Endothelial cell of umbilical vein (primary cell): ENCODE data around the gene OSBPL10. TPM values are rescaled to one million over a fixed set of nuclear protein-coding genes. Genes with fewer than 3 reads are reported as not detected.

Experiments used
- BruUV-seq: library from RNA; stranded (reverse); fragments of 400-500 nt; replicated peaks from 2 replicates; lab custom pipeline; 2021; lab: Mats Ljungman, UMichigan
- CTCF ChIA-PET: fragments of 300-600, 350-600 bp; sonication (Branson Sonifier 250); formaldehyde crosslinking; loops from one replicate; lab custom pipeline; 2021; ENCODE audit warnings: antibody characterized with exemption, inconsistent platforms; lab: Charles Lee
- POLR2A ChIA-PET: fragments of 300-600, 350-600 bp; sonication (Branson Sonifier 250); formaldehyde crosslinking; loops from one replicate; lab custom pipeline; 2021; ENCODE audit warnings: antibody characterized with exemption, inconsistent platforms; lab: Charles Lee
- DNase-seq: peaks from one replicate; pipeline ENCODE4 v3.0.0-alpha.2; 2011; ENCODE audit warnings: low read depth, low spot score
- FAIRE-seq: peaks from 2 replicates; lab custom pipeline; 2011; peaks lifted over from hg19 to GRCh38; lab: Jason Lieb, UNC
- H2AFZ ChIP-seq: 2 replicates; pipeline ENCODE4 v1.6.0; 2012; ENCODE audit warnings: low read depth, low read length, control low read depth, inconsistent platforms
- H3K27ac ChIP-seq: 2 replicates; pipeline ENCODE4 v1.5.1; 2011; ENCODE audit warnings: low read depth, mild to moderate bottlenecking, control low read depth, low read length, moderate library complexity; ENCODE audit not compliant: insufficient read depth
- H3K27me3 ChIP-seq, 2 experiments: 2 replicates each; pipeline versions ENCODE4 v1.6.0 to v1.6.1; 2011; ENCODE audit warnings: low read length in 2 of 2, mixed read lengths in 1 of 2; ENCODE audit not compliant: control insufficient read depth in 2 of 2, insufficient read depth in 2 of 2
- H3K36me3 ChIP-seq, 2 experiments: 2 replicates in 1 of 2; 3 replicates in 1 of 2; pipeline ENCODE4 v1.5.1; 2011; ENCODE audit warnings: low read length in 2 of 2, mild to moderate bottlenecking in 1 of 2, moderate library complexity in 1 of 2; ENCODE audit not compliant: control insufficient read depth in 2 of 2, insufficient read depth in 2 of 2; ENCODE audit errors: extremely low read depth in 1 of 2
- H3K4me1 ChIP-seq: 3 replicates; pipeline ENCODE4 v1.5.1; 2011; ENCODE audit warnings: mild to moderate bottlenecking, low read length; ENCODE audit not compliant: control insufficient read depth, insufficient read depth; ENCODE audit errors: extremely low read depth
- H3K4me2 ChIP-seq: 2 replicates; pipeline ENCODE4 v1.6.1; 2011; ENCODE audit warnings: low read length, control low read depth, mixed read lengths; ENCODE audit not compliant: insufficient read depth
- H3K4me3 ChIP-seq, 3 experiments: fragments of 200-600 bp in 1 of 3; sonication (generic), shearing (Covaris generic) in 1 of 3; replicated peaks in 1 of 3; 2 replicates each; pipeline ENCODE4 v1.5.1; 2011 to 2016; ENCODE audit warnings: control low read depth in 3 of 3, low read length in 3 of 3, mild to moderate bottlenecking in 2 of 3, inconsistent platforms in 1 of 3, low read depth in 1 of 3, moderate library complexity in 1 of 3; ENCODE audit not compliant: insufficient read depth in 1 of 3
- H3K79me2 ChIP-seq: 2 replicates; pipeline ENCODE4 v1.6.0; 2012; ENCODE audit warnings: low read length, inconsistent platforms; ENCODE audit not compliant: control insufficient read depth, insufficient read depth
- H3K9ac ChIP-seq: replicated peaks from 2 replicates; pipeline ENCODE3; 2011; ENCODE audit warnings: low read length, control low read depth; ENCODE audit not compliant: insufficient read depth; ENCODE audit errors: extremely low read depth
- H3K9me1 ChIP-seq: replicated peaks from 3 replicates; pipeline ENCODE4 v1.6.0; 2011; ENCODE audit warnings: mild to moderate bottlenecking, low read length; ENCODE audit not compliant: control insufficient read depth, insufficient read depth; ENCODE audit errors: extremely low read depth
- H3K9me3 ChIP-seq: replicated peaks from 2 replicates; pipeline ENCODE4 v1.5.1; 2012; ENCODE audit warnings: low read length, inconsistent platforms; ENCODE audit not compliant: control insufficient read depth, insufficient read depth
- H4K20me1 ChIP-seq: replicated peaks from 2 replicates; pipeline ENCODE3; 2011; ENCODE audit warnings: mild to moderate bottlenecking, low read length; ENCODE audit not compliant: control insufficient read depth, insufficient read depth; ENCODE audit errors: extremely low read depth
- CTCF ChIP-seq, 2 donors: IDR thresholded peaks; 1 replicate in 1 of 2; 2 replicates in 1 of 2; pipeline ENCODE4 v1.5.1; 2011; ENCODE audit warnings: low read length in 2 of 2, mild to moderate bottlenecking in 2 of 2, moderate library complexity in 2 of 2, control low read depth in 1 of 2, inconsistent platforms in 1 of 2, low read depth in 1 of 2; ENCODE audit not compliant: insufficient read depth in 1 of 2; ENCODE audit errors: extremely low read depth in 1 of 2
- EZH2 ChIP-seq: IDR thresholded peaks from 2 replicates; pipeline ENCODE4 v1.6.1; 2012; ENCODE audit warnings: borderline replicate concordance, low read depth, mild to moderate bottlenecking, moderate library complexity, low read length, inconsistent platforms; ENCODE audit not compliant: severe bottlenecking
- FOS ChIP-seq: IDR thresholded peaks from 2 replicates; pipeline ENCODE4 v1.6.1; 2011; ENCODE audit warnings: mild to moderate bottlenecking, low read length, moderate library complexity, borderline replicate concordance; ENCODE audit not compliant: insufficient read depth
- GATA2 ChIP-seq: IDR thresholded peaks from 2 replicates; pipeline ENCODE4 v1.7.0; 2011; ENCODE audit warnings: low read depth, mild to moderate bottlenecking, moderate library complexity, mixed read lengths, low read length; ENCODE audit not compliant: insufficient read length, insufficient read depth
- JUN ChIP-seq: IDR thresholded peaks from 2 replicates; pipeline ENCODE4 v1.6.1; 2011; ENCODE audit warnings: borderline replicate concordance, low read depth; ENCODE audit not compliant: insufficient read length, insufficient read depth
- MYC ChIP-seq: IDR thresholded peaks from one replicate; pipeline ENCODE4 v1.6.1; 2011; ENCODE audit warnings: mild to moderate bottlenecking, low read depth, low read length
- POLR2A ChIP-seq: IDR thresholded peaks from 2 replicates; pipeline ENCODE4 v1.6.1; 2012; ENCODE audit warnings: low read depth, mild to moderate bottlenecking, control low read depth, low read length
- POLR2AphosphoS5 ChIP-seq: IDR thresholded peaks from 2 replicates; pipeline ENCODE4 v1.6.1; 2012; ENCODE audit warnings: low read depth, mild to moderate bottlenecking, control low read depth, low read length, moderate library complexity; ENCODE audit not compliant: insufficient read depth
- dilution Hi-C: fragments of 300-500 bp; cut with MboI; formaldehyde crosslinking; loops from one replicate; pipeline ENCODE4 v1.15.0; 2019; ENCODE audit warnings: low sequenced_read_pairs; ENCODE audit not compliant: extremely low pct_ligation_motif_present
- intact Hi-C: fragments of 100-400 bp; cut with micrococcal nuclease; formaldehyde crosslinking; loops from one replicate; pipeline ENCODE4 v1.10.0; 2022
- polyA plus RNA-seq, 4 experiments: library from polyadenylated mRNA; depleted of rRNA in 3 of 4; stranded (reverse) in 3 of 4; unstranded in 1 of 4; fragments of >200 nt; gene quantifications; 2 replicates each; pipeline versions ENCODE4 v1.2.1 to v1.2.3, GENCODE V29; 2011 to 2012; ENCODE audit warnings: missing spikeins in 1 of 4
- total RNA-seq: library from RNA; stranded (reverse); gene quantifications from 2 replicates; pipeline ENCODE4 v1.2.3, GENCODE V29; 2021
- TF ChIP-seq, protein P1 (sequence below): IDR thresholded peaks from 2 replicates; pipeline ENCODE4 v1.6.1; 2011; ENCODE audit not compliant: insufficient read depth, insufficient read length

OSBPL10 gene
- total and polyA plus RNA-seq, 2 donors (not counting 3 experiments of a cell fraction or from before 2014, with no cell fraction given): 10.8 to 47.6 TPM

- H4K20me1 ChIP-seq: no peaks in the 10 kb centered on the region
- FAIRE-seq: no peak
- dilution Hi-C loops (no loop called here), intact Hi-C loops (no loop called here)
- peaks cover 23% of the 10 kb centered on the region for H3K79me2 ChIP-seq
- no peaks in the 10 kb centered on the region for H3K27me3 ChIP-seq
- H3K27ac ChIP-seq: no peak overlapping the region
- H3K9ac ChIP-seq: no peak overlapping the region
- ChIA-PET POLR2A (no interaction called here), CTCF (no interaction called here)
- no peaks in the 10 kb centered on the region for H3K9me3 ChIP-seq
- TF ChIP-seq JUN: no peak
- TF ChIP-seq CTCF (IDR thresholded peaks at IDR 0.05; ENCODE audit: extremely low read depth in 1 of 2, insufficient read depth in 1 of 2, low read depth in 1 of 2, low read length in 2 of 2): no peak
- TF ChIP-seq FOS: no peak
- TF ChIP-seq GATA2: no peak
- no peak for TF ChIP-seq POLR2AphosphoS5
- no peak for TF ChIP-seq EZH2
- TF ChIP-seq MYC: no peak
- TF ChIP-seq POLR2A: no peak
- TF ChIP-seq, protein P1, sequence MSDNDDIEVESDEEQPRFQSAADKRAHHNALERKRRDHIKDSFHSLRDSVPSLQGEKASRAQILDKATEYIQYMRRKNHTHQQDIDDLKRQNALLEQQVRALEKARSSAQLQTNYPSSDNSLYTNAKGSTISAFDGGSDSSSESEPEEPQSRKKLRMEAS: no peak
- no TSS peak for BruUV-seq
- no peak for DNase-seq
- H3K4me2 ChIP-seq: no peak overlapping the region
- H3K4me1 ChIP-seq: no peaks in the 10 kb centered on the region
- H3K4me3 ChIP-seq: no peak overlapping the region
- no peaks in the 10 kb centered on the region for H3K36me3 ChIP-seq
- H2AFZ ChIP-seq: no peak overlapping the region
- no peaks in the 10 kb centered on the region for H3K9me1 ChIP-seq
These were observed 60.8 kb downstream of the OSBPL10 start for GRCh38 chr3:31920310-31920709.
